Stimulated activated CD4-positive, alpha-beta T cell treated with anti-CD3 and anti-CD28 coated beads, Interleukin-1b, Interleukin-23, amount 100 ng/mL, for 1 hour (primary cell): ENCODE results near the gene ST8SIA6.

ENCODE experiments used
- DNase-seq, 2 donors: peaks; one replicate each; pipeline ENCODE4 v3.0.0-alpha.2; 2020; ENCODE audit warnings: low read depth in 2 of 2

ST8SIA6 gene

DNA sequence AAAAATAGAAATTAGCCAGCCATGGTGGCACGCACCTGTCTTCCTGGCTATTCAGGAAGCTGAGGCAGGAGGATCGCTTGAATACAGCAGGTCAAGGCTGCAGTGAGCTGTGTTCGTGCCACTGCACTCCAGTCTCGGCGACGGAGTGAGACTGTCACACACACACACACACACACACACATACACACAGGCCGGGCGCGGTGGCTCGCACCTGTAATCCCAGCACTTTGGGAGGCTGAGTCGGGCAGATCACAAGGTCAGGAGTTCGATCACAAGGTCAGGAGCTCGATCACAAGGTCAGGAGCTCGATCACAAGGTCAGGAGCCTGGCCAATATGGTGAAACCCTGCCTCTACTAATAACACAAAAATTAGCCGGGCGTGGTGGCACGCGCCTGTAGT is 68.4 kb downstream of the ST8SIA6 start:
- no peak for DNase-seq

- DNase-seq = no peak
Observed at GRCh38 chr10:17385066-17385465, 69.3 kb downstream of the ST8SIA6 start.

DNA sequence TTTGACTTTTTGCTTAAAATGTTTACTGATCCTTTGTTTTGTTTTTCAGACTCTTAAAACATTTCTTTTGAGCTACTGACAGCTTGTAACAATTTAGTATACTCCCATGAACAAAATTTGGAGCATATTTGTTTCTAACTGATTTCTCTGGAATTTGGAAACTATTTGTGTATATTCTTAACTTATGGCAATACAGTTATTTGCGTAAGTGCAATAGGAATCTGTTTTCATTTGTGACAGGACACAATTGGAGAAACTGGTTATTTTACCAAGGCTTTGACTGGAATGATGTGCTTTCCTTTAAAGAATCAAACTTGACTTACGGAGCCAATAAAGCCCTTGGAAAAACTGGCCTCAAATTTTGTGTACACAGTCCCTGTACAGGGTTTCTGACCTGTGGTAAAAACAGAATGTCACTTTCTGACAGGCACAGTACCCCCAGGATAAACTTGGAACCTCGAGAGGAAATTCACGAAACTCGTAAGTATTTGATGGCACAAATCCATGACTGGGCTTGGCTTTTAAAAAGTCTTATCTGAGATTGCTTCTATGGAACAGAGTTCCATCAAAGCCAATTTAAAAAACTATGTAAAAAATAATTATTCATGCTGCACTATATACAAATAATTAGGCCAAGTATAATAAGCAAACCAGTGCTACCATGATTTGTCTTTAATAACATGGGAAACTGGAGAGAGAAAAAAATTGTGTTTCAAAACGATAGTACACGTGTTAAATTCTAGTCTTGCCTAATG is 70.4 kb downstream of the ST8SIA6 start:
- no peak for DNase-seq

- DNase-seq = no peak
Observed at GRCh38 chr10:17381502-17382142, 72.8 kb downstream of the ST8SIA6 start.

DNA sequence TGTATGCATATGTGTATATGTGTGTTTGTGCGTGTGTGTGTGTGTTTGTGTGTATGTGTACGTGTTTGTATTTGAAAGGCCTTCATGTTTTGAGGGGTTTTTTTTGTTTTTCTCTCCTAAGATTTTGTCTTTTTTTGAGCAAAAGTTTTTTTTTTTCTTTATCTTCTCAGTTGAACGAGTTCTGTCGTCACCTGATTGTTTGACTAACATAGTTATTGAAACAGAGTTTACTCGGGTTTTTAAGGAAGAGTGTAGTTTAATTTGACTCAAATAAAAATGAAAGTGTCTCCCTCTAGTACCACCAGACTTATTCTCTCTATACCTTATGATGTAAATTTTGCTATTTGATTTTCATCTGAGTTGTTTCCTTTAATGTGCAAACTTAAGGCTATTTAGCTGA is 73.5 kb downstream of the ST8SIA6 start:
- no peak for DNase-seq

GRCh38 chr10:17380016-17380415 is 74.4 kb downstream of the ST8SIA6 start:
- no peak for DNase-seq

DNA sequence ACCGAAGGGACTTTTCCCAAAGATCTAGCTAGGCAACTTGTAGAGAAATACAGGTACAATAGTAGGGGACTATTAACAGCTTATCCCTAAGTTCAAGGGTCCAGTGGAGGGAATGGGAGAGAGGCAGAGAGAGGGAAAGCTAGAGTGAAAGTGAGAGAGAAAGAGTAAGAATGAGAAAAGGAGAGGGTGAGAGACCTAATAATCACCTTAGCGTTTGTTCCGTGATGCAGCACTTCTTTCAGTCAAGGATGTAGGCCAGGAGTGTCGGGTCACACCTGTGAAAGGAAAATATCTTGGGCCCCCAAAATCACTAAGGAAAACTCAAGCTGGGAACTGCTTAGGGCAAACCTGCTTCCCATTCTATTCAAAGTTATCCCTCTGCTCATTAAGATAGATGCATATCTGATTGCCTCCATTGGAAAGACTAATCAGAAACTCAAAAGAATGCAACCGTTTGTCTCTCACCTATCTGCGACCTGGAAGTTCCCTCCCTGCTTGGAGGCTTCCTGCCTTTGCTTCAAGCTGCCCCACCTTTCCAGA is 75.2 kb downstream of the ST8SIA6 start:
- DNase-seq = no peak

DNA sequence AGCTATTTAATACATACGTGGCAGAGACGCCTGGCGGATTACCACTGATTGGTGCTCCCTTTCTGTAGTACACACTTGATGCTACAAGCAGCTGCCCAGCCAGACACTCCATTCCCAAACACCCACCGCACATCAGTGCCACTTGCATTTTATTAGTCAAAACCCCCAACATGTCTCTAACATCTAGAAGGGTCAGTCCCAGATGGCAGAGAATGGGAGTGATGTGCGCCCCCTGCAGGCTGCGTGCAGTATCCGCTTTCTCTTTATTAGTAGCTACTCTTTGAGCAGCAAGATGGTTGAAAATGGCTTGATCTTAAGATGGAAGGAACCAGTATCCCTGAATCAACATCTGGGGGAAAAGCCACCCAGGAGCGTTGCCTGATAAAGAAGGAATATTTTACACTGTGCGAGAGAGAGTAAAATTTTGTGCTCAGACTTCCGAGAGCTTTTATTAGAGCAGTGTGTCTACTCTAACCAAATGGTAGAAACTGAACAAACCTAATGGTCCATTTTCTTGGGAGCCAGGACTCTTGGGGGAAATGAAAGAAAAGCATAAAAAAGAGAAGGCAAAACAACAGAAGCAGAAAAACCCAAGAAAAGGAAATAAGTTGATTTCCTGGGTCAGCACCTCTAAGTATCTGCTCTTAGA is 78.3 kb downstream of the ST8SIA6 start:
- no peak for DNase-seq

GRCh38 chr10:17368708-17369272 is 85.6 kb downstream of the ST8SIA6 start:
- DNase-seq = no peak

DNA sequence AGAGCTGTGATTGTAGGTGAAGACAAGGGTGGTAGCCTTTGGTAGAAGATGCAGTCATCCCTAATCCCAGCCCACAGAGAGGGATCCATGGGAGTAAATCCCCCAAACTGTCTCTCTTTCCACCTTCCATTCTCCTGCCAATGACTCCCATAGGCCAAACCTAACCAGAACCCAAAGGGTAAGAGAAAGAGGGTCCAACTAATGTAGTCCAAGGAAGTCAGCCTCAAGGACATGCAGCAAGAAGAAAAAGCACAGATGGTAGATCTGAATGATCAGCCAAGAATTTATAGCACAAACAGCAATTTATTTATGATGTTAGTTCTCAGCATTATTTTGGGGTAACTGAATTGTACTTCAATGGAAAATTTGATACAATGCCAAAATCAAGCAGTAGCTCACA is 87.7 kb downstream of the ST8SIA6 start:
- DNase-seq = no peak

DNA sequence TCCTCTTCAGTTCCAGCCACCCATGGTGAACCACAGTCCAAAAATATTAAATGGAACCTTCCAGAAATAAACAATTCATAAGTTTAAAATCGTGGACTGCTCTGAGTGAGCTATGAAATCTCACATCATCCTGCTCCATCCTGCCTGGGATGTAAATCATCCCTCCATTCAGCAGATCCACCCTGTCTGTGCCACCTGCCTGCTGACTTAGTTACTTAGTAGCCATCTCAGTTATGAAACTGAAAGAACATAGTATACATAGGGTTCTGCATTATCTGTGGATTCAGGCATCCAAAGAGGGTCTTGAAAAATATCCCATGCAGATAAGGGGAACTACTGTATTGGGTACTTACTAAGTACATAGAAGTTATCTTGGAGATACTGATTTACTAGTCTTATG is 89.0 kb downstream of the ST8SIA6 start:
- DNase-seq = no peak

- DNase-seq = no peak
Observed at GRCh38 chr10:17358461-17358860, 95.9 kb downstream of the ST8SIA6 start.

GRCh38 chr10:17357781-17358180 is 96.6 kb downstream of the ST8SIA6 start:
- DNase-seq = no peak

DNA sequence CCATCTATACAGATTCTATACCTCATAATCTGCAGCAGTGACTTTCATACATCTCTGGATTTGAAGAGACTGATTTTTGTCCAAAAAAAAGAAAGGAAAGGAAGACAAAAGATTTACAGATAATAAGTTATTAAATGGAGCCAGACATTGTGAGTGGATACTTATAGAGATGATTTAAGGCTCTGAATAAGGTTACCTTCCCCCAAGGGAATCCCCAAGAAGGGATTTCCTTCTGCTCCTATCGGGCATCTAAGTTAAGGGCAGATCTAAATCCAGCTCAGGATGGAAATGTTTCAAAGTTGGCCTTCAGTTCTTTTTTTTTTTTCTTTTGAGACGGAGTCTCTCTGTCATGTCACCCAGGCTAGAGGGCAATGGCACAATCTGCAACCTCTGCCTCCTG is 97.6 kb downstream of the ST8SIA6 start:
- no peak for DNase-seq

- no peak for DNase-seq
Observed at GRCh38 chr10:17354781-17355180, 99.6 kb downstream of the ST8SIA6 start.

GRCh38 chr10:17353568-17354300 is 100.7 kb downstream of the ST8SIA6 start:
- DNase-seq = no peak

GRCh38 chr10:17352583-17352982 is 101.8 kb downstream of the ST8SIA6 start:
- no peak for DNase-seq

GRCh38 chr10:17351506-17351905 is 102.9 kb downstream of the ST8SIA6 start:
- DNase-seq = no peak

DNA sequence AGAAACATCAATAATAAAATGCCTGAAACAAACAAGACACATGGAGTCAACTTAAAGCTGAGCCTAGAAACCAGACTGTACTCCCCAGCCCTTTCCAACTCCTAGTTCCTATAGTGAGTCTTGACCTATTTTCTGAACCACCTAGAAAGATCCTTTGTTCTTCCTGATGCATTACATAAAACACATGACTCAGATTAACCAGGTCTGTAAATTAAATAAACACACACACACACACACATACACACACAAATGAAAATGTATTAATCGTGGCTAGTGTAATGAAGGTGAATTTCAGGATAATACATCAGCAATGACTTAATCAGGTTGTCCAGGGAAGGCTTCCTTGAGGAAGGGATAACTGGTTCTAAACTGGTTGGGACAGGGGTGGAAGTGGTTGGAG is 104.7 kb downstream of the ST8SIA6 start:
- DNase-seq = no peak

- no peak for DNase-seq
Observed at GRCh38 chr10:17348501-17349349, 105.7 kb downstream of the ST8SIA6 start.

- DNase-seq = no peak
Observed at GRCh38 chr10:17348011-17348500, 106.3 kb downstream of the ST8SIA6 start.
